RCC 7860 (cell line): ENCODE measurements around the gene SHPK.

Experiments
- DNase-seq: peaks from one replicate; pipeline ENCODE4 v3.0.0-alpha.2; 2015; ENCODE audit warnings: low spot score
- FAIRE-seq: peaks from 2 replicates; lab custom pipeline; 2012; peaks lifted over from hg19 to GRCh38; lab: Jason Lieb, UNC

Gene SHPK, protein sequence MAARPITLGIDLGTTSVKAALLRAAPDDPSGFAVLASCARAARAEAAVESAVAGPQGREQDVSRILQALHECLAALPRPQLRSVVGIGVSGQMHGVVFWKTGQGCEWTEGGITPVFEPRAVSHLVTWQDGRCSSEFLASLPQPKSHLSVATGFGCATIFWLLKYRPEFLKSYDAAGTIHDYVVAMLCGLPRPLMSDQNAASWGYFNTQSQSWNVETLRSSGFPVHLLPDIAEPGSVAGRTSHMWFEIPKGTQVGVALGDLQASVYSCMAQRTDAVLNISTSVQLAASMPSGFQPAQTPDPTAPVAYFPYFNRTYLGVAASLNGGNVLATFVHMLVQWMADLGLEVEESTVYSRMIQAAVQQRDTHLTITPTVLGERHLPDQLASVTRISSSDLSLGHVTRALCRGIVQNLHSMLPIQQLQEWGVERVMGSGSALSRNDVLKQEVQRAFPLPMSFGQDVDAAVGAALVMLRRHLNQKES

DNA sequence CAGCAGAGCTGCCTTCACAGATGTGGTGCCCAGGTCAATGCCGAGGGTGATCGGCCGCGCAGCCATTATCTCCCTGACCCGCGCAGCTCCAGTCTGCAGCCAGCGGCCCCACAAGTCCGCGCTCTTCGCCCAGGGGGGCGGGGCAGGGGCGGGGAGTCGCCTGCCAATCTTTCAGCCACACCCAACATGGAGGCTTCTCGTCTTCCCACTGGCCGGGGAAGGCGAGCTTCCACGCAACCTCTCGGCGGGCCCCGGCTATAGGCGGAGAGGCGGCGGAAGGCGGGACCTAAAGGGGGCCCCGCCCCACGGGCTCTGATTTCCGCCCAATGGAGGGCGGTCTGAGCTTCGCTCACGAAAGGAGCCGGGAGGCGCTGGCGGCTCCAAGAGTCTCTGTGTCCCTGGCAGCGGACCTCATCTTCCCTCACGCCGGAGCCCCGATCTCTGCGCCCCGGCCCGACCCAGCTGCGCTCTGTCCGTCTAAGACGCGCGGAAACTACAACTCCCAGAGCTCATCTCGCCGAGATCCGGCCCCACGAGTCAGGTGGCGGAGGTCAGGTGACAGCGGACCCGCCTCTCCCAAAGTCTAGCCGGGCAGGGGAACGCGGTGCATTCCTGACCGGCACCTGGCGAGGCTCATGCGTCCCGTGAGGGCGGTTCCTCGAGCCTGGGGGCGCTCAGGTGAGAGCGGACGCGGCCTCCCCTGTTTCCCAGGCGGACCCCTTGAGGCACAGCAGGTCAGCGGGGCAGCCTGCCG, at the start of gene SHPK, which contains the start of gene CTNS:
Gene SHPK, minus strand, starts transcription at position 97 of the 754 bp plus-strand sequence. Its CDS starts 31 bp downstream, at position 66.
Gene CTNS, plus strand, starts transcription at position 607 of the 754 bp plus-strand sequence. CDS start 3,447 bp downstream, outside the sequence.
- FAIRE-seq (peak; percentile 71), DNase-seq (peak; percentile 87)

DNA sequence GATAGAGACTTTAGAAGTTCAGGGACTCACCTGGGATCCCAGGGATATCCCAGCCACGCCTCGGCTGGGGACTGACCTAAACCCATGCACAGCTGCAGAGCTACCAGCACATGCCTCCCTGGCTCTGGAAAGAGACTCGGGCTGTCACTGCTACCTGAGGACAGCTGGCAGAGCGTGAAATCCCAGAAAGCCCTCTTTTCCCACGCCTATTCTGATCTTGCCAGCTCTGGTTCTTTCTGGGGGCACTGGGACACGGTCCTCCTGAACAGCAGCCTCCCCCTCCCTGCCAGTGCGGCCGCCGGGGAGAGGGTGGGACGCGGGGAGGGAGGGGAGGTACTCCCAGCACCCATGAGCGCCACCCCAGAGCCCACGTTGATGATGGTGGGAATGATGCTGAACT, 49.1 kb upstream of the SHPK start:
- DNase-seq (no peak), FAIRE-seq (no peak)

GRCh38 chr17:3683054-3683511, 47.0 kb upstream of the SHPK start:
- no peak for DNase-seq
- no peak for FAIRE-seq

- DNase-seq (no peak), FAIRE-seq (no peak)
Measured at GRCh38 chr17:3682033-3682432, 46.0 kb upstream of the SHPK start.

GRCh38 chr17:3681565-3681964, 45.5 kb upstream of the SHPK start:
- no peak for DNase-seq
- no peak for FAIRE-seq

DNA sequence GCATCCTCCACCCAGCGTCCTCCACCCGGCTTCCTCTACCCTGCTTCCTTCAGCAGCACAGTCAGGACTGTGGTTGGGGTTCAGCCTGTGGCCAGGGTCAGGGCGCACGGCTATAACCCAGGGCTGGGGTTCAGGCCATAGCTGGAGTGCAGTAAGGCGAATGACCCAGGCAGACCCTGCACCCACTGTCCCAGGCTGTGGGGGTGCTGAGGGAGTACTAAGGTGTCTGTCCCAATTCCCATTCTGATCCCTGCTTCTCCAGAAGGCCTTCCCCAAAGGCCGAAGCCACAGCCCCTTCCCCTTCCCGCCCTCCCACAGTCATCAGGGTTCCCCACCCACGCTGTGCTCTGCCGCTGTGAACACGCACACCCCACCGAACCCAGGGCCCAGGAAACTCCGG, 45.0 kb upstream of the SHPK start:
- DNase-seq (no peak), FAIRE-seq (no peak)

DNA sequence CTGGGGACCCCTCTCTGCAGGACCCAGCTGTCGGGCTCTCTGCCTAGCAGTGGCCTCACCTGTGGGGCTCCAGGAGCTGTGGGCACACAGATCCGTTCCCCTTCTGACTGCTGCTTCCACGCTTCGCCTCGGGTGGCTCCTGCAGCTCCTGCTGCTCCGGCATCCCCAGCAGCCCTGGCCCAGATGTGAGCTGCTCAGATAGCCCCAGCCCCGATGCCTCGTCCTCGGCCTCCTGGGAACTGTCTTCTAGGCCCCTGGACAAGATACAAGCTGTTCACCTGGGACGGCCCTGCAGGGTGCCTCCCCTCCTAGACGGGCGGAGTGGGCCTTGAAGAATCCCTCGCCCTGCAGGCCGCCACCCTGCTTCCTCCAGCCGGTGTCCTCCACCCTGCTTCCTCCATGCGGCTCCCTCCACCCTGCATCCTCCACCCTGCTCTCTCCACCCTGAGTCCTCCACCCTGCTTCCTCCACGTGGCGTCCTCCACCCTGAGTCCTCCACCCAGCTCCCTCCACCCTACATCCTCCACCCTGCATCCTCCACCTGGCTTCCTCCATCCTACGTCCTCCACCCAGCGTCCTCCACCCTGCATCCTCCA, 43.6 kb upstream of the SHPK start:
- no peak for DNase-seq

DNA sequence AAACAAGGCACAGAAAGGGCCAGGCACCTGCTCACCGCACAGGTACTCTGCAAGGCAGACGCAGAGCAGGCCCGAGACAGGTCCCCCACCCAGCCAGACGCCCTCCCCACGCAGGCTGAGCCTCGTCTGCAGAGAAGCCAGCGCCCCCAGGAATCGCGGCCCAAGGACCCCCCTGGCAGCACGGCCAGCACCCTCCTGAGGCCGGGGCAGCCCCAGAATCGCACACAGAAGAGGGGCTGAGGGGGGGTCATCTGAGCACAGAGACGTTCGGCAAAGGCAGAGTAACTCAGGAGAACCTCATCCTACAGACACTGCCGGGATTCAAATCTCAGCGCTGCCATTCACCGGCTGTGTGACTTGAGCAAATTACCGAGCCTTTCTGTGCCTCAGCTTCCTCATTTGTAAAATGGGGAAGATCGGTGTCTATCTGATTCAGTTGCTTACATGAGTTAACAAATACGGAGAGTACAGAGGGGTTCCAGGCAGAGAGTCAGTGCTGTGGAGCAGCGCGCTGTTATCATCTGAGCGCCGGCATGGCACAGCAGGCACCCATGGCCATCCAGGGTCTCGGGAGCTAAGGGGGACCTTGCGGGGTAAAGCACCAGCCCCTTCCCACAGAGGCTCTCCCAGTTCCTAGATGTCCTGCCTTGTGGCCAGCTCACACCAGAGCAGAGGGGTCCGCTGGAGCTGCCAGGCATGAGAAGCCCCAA, 42.9 kb upstream of the SHPK start:
- FAIRE-seq = no peak

More for the DNA sequence above, 43.6 kb upstream of the SHPK start:
- no peak for FAIRE-seq

GRCh38 chr17:3678095-3678820, 42.2 kb upstream of the SHPK start:
- no peak for DNase-seq
- no peak for FAIRE-seq

More for the DNA sequence above, 42.9 kb upstream of the SHPK start:
- no peak for DNase-seq

GRCh38 chr17:3675886-3676285, 39.8 kb upstream of the SHPK start:
- DNase-seq (no peak), FAIRE-seq (no peak)

DNA sequence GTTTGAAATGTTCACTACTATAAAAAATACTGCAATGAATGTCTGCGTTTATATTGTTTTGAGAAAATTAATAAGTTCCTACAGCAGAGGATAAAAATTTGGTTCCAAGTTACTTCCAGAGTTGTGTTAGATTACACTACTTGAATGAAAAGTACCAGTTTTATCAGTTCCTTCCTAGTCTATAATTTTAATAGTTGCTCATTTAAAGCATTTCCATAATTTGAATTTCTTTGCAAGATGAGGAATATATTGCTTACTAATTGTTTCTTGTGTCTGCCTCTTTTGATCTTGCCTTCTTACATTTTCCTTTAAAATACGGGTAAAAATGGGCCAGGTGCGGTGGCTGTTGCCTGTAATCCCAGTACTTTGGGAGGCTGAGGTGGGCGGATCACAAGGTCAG, 36.5 kb upstream of the SHPK start:
- FAIRE-seq (no peak), DNase-seq (no peak)

GRCh38 chr17:3669548-3669947, 33.5 kb upstream of the SHPK start:
- DNase-seq = no peak
- FAIRE-seq = no peak

DNA sequence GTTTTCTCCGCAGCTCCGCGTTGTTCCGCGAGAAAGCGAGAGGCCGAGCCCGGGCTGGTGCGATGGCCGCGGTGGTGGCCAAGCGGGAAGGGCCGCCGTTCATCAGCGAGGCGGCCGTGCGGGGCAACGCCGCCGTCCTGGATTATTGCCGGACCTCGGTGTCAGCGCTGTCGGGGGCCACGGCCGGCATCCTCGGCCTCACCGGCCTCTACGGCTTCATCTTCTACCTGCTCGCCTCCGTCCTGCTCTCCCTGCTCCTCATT, 33.0 kb upstream of the SHPK start:
- DNase-seq (no peak), FAIRE-seq (no peak)

DNA sequence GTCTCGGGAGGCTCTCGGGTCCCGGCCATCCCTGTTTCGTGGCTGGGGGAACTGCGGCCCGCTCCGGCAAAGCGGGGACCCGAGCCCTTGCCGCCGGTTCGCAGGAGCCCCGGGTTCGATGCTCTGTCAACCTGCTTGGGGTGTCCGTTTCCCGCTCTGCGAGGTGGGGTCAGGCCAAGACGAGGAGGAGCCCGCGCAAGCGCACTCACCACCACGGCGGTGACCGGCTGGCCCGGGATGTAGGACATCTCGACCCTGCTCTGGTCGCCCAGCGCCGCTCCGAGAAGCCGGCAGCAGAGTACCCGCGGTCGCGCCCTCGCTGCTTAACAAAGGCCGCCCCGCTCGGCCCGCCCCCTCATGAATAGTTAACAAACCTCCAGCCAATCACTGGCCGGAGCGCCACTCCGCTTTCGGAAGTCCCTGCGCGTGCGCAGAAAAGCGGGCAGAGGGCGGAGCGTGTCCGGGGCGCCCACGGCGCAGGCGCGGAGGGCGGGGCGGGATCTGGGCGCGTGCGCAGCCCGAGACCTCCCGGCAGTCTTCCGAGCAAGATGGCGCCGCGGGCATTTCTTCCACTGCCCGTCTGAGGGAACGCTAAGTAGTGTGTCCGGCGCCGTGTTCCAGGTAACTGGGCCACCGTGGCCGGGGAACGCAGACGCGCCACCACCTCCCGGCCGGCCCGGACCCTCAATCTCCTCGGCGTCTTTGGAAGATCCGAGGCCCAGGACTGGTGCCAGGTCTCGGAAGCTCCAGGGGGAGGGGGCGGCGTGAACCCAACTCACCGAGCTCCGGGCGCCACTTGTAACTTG, 32.4 kb upstream of the SHPK start, which contains the start of the genes EMC6 and TAX1BP3:
Gene EMC6, plus strand, starts transcription at position 534 of the 806 bp plus-strand sequence. CDS start 335 bp downstream, outside the sequence.
Gene TAX1BP3, minus strand, starts transcription at position 300 of the 806 bp plus-strand sequence. Its CDS starts 52 bp downstream, at position 248.
- peak; percentile 48 for FAIRE-seq
- peak; percentile 92 for DNase-seq

GRCh38 chr17:3667366-3668278, 31.6 kb upstream of the SHPK start:
- FAIRE-seq (peak; percentile 51), DNase-seq (peak; percentile 79)

DNA sequence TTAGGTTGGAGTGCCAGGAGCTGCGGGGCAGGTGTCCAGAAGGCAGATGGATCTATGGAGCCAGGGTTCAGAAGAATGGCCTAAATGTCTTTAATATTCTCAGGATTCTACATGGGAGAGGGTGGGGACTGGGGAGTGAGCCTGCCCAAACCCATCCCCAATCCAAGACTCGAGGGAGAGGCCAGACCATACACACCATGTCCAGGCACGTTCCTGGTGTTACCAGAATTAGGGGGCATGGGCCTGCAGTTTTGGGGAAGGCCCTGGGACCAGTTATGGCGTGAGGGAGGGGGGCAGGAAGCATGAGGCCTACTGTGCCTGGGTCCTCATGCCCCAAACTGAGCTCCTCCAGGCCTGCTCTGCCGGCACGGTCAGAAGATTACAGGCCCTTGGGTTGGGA, 30.5 kb upstream of the SHPK start:
- FAIRE-seq (no peak), DNase-seq (no peak)

- FAIRE-seq = no peak
- no peak for DNase-seq
Measured at GRCh38 chr17:3665834-3666233, 29.8 kb upstream of the SHPK start.
